Testis (tissue), 3 donors: Measurements from ENCODE around the gene PCNT. TPM values are rescaled to one million over a fixed set of nuclear protein-coding genes. Genes with fewer than 3 reads are reported as not detected.

Source experiments
- DNase-seq: peaks from one replicate; pipeline ENCODE4 v3.0.0-alpha.2; 2019
- H3K27ac ChIP-seq, 2 donors: fragments of 200-600 bp; sonication (generic); one replicate each; pipeline ENCODE4 v1.5.1; 2019
- H3K27me3 ChIP-seq: fragments of 200-600 bp; sonication (generic); one replicate; pipeline ENCODE4 v1.5.1; 2019
- H3K36me3 ChIP-seq: fragments of 200-600 bp; sonication (generic); one replicate; pipeline ENCODE4 v1.5.1; 2017; ENCODE audit warnings: low read depth; ENCODE audit errors: missing control alignments
- H3K4me1 ChIP-seq: fragments of 200-600 bp; sonication (generic); one replicate; pipeline ENCODE4 v1.5.1; 2019
- H3K4me3 ChIP-seq, 2 donors: fragments of 200-600 bp; sonication (generic); one replicate each; pipeline ENCODE4 v1.5.1; 2017 to 2019
- H3K9me3 ChIP-seq: fragments of 200-600 bp; sonication (generic); one replicate; pipeline ENCODE4 v1.5.1; 2017
- CTCF ChIP-seq, 3 experiments: fragments of 450-650 bp in 2 of 3; fragments of 200-600 bp in 1 of 3; sonication (generic) in 1 of 3; IDR thresholded peaks; one replicate each; pipeline ENCODE4 v1.5.1; 2016 to 2019; ENCODE audit warnings: antibody characterized with exemption in 3 of 3, mild to moderate bottlenecking in 2 of 3, moderate library complexity in 1 of 3
- POLR2A ChIP-seq: fragments of 450-650 bp; IDR thresholded peaks from one replicate; pipeline ENCODE4 v1.6.1; 2017; ENCODE audit warnings: antibody characterized with exemption, mild to moderate bottlenecking, moderate library complexity
- WGBS, 2 donors: methylation state at CpG; one replicate each; pipeline ENCODE4 v1.1.5; 2018; 5-methylcytosine and 5-hydroxymethylcytosine counted together
- intact Hi-C: fragments of 100-400 bp; cut with DNase I; formaldehyde crosslinking; loops from one replicate; pipeline ENCODE4 v1.15.1; 2023; ENCODE audit warnings: low total_unique reads
- polyA plus RNA-seq: library from polyadenylated mRNA; stranded (reverse); fragments of 350-450 nt; fragmentation: Illumina TruSeq; extraction: RNeasy Lipid Tissue Mini Kit (QIAGEN cat#74804); gene quantifications from one replicate; pipeline ENCODE4 v1.2.3, GENCODE V29; 2014; ENCODE audit warnings: low read depth, low replicate concordance; ENCODE audit not compliant: insufficient read depth
- total RNA-seq, 2 donors: library from RNA; depleted of rRNA; stranded (reverse); fragments of >200 nt; gene quantifications; one replicate each; pipeline ENCODE4 v1.2.3, GENCODE V29; 2016

PCNT gene
- total and polyA plus RNA-seq, 3 donors from 2014 or later: 44.7 to 169 (median 116) TPM

- intact Hi-C loops: no loop called here
- DNase-seq: no peak
- Histone ChIP-seq H3K27me3 (no peaks in the 10 kb centered on the region), H3K9me3 (no peaks in the 10 kb centered on the region), H3K4me1 (peaks cover 19% of the 10 kb centered on the region), H3K36me3 (no peaks in the 10 kb centered on the region), H3K27ac (peak overlapping the region in 1 of 2 donors; percentile 95), H3K4me3 (no peak overlapping the region)
- 64 to 75% methylated on average over 1 of the region's 1 CpG for WGBS, 2 donors
- no peak for TF ChIP-seq CTCF (IDR thresholded peaks at IDR 0.05)
- no peak for TF ChIP-seq POLR2A
These were observed 39.2 kb upstream of the PCNT start for GRCh38 chr21:46284733-46285132.

GRCh38 chr21:46285206-46285661 is 38.7 kb upstream of the PCNT start, which contains the start of gene MCM3AP:
Gene MCM3AP (minus strand): TSS chr21:46285611. CDS start chr21:46285286, 325 bp downstream.
- H3K36me3 ChIP-seq: no peaks in the 10 kb centered on the region
- no peaks in the 10 kb centered on the region for H3K27me3 ChIP-seq
- intact Hi-C loops: no loop called here
- H3K9me3 ChIP-seq: no peaks in the 10 kb centered on the region
- peak within 1 kb of the TSS; percentile 85 to 96 for H3K4me3 ChIP-seq
- 25 to 33% methylated on average over 6 of the region's 6 CpGs for WGBS, 2 donors
- no peak for TF ChIP-seq POLR2A
- peaks cover 19% of the 10 kb centered on the region for H3K4me1 ChIP-seq
- DNase-seq: no peak
- peak within 1 kb of the TSS; percentile 95 for H3K27ac ChIP-seq

- DNase-seq: peak; percentile 91
- 1% methylated on average over 38 to 104 of the region's 105 CpGs for WGBS, 2 donors
- TF ChIP-seq POLR2A: no peak
- TF ChIP-seq CTCF (IDR thresholded peaks at IDR 0.05): peak; percentile 16 to 20 (median 19)
- peaks cover 19% of the 10 kb centered on the region for H3K4me1 ChIP-seq
- H3K4me3 ChIP-seq: peak within 1 kb of the TSS; percentile 85 to 96
- no peaks in the 10 kb centered on the region for H3K36me3 ChIP-seq
- no peaks in the 10 kb centered on the region for H3K9me3 ChIP-seq
- no peaks in the 10 kb centered on the region for H3K27me3 ChIP-seq
- intact Hi-C loops: no loop called here
- peak within 1 kb of the TSS; percentile 95 for H3K27ac ChIP-seq
These were observed 38.0 kb upstream of the PCNT start, which contains the start of gene YBEY for GRCh38 chr21:46285761-46286647. Gene YBEY (plus strand): TSS chr21:46286342. CDS start chr21:46286914, 572 bp downstream.

GRCh38 chr21:46286648-46287002 is 37.3 kb upstream of the PCNT start:
- Histone ChIP-seq H3K4me3 (peak overlapping the region; percentile 85 to 96), H3K9me3 (no peaks in the 10 kb centered on the region), H3K27me3 (no peaks in the 10 kb centered on the region), H3K27ac (peak overlapping the region; percentile 95), H3K4me1 (peaks cover 19% of the 10 kb centered on the region), H3K36me3 (no peaks in the 10 kb centered on the region)
- TF ChIP-seq POLR2A (no peak), CTCF (IDR thresholded peaks at IDR 0.05) (peak in 1 of 3 experiments; percentile 5)
- DNase-seq: no peak
- 0 to 1% methylated on average over 16 of the region's 16 CpGs for WGBS, 2 donors
- intact Hi-C loops: no loop called here

GRCh38 chr21:46287541-46287940 is 36.4 kb upstream of the PCNT start:
- Histone ChIP-seq H3K27me3 (no peaks in the 10 kb centered on the region), H3K27ac (no peak overlapping the region), H3K9me3 (no peaks in the 10 kb centered on the region), H3K4me1 (peaks cover 11% of the 10 kb centered on the region), H3K4me3 (no peak overlapping the region), H3K36me3 (no peaks in the 10 kb centered on the region)
- DNase-seq: no peak
- intact Hi-C loops: no loop called here
- no peak for TF ChIP-seq POLR2A
- TF ChIP-seq CTCF (IDR thresholded peaks at IDR 0.05): no peak
- WGBS, 2 donors: 84 to 89% methylated on average over 10 of the region's 10 CpGs
